ENCODE data around the gene CDC42BPB.

DNA sequence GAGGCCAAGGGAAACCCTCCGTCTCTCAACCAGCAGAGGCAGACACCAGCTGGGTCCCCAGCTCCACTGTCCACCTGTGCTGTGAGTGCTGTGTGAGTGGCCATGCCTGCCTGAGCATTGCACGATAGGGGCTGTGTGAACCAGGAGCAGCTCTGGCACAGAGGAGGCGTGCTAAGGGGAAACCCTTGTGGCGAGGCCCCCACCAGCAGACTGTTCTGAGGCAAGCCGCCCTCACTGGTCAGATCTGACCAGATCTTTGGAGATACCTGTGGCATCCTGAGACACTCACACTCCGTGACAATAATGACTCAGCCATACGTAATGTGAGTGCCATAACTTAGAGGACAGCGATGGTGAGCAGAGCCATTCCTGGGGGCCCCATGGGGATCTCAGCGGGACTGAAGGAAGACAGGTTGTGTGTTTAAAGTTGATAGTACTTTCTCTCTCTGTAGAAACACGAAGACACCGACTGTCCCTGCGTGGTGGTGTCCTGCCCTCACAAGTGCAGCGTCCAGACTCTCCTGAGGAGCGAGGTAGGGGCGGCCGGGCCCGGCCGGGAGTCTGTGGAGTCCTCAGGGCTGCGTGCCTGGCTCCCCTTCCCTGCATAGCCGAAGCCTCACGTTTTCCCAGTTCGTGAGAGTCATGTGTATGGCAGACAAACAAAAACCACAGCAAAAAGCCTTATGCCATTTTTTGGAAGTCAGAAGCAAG, 171.5 kb downstream of the CDC42BPB start:
- TF ChIP-seq ELF4 (CRISPR knock-in tag; IDR thresholded peaks at IDR 0.05; ENCODE audit: low read depth) (no peak), NR3C1 (CRISPR knock-in tag; conservative IDR thresholded peaks at IDR 0.05; ENCODE audit: low read depth) (no peak), PREB (CRISPR knock-in tag; IDR thresholded peaks at IDR 0.05; ENCODE audit: borderline replicate concordance) (no peak), ARID4B (CRISPR knock-in tag; IDR thresholded peaks at IDR 0.05; ENCODE audit: borderline replicate concordance) (no peak), NFYB (CRISPR knock-in tag; conservative IDR thresholded peaks at IDR 0.05; ENCODE audit: low read depth) (no peak), SMAD4 (CRISPR knock-in tag; IDR thresholded peaks at IDR 0.05) (no peak)
- TF ChIP-seq, protein P1, sequence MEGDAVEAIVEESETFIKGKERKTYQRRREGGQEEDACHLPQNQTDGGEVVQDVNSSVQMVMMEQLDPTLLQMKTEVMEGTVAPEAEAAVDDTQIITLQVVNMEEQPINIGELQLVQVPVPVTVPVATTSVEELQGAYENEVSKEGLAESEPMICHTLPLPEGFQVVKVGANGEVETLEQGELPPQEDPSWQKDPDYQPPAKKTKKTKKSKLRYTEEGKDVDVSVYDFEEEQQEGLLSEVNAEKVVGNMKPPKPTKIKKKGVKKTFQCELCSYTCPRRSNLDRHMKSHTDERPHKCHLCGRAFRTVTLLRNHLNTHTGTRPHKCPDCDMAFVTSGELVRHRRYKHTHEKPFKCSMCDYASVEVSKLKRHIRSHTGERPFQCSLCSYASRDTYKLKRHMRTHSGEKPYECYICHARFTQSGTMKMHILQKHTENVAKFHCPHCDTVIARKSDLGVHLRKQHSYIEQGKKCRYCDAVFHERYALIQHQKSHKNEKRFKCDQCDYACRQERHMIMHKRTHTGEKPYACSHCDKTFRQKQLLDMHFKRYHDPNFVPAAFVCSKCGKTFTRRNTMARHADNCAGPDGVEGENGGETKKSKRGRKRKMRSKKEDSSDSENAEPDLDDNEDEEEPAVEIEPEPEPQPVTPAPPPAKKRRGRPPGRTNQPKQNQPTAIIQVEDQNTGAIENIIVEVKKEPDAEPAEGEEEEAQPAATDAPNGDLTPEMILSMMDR (IDR thresholded peaks at IDR 0.05): no peak
- TF ChIP-seq, protein P2, sequence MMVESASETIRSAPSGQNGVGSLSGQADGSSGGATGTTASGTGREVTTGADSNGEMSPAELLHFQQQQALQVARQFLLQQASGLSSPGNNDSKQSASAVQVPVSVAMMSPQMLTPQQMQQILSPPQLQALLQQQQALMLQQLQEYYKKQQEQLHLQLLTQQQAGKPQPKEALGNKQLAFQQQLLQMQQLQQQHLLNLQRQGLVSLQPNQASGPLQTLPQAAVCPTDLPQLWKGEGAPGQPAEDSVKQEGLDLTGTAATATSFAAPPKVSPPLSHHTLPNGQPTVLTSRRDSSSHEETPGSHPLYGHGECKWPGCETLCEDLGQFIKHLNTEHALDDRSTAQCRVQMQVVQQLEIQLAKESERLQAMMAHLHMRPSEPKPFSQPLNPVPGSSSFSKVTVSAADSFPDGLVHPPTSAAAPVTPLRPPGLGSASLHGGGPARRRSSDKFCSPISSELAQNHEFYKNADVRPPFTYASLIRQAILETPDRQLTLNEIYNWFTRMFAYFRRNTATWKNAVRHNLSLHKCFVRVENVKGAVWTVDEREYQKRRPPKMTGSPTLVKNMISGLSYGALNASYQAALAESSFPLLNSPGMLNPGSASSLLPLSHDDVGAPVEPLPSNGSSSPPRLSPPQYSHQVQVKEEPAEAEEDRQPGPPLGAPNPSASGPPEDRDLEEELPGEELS (CRISPR knock-in tag; IDR thresholded peaks at IDR 0.05): no peak

Data from WTC11 (cell line).